GM19467 (cell line): ENCODE measurements around the gene TMEM63A.
A peak's percentile ranks its signal among the peaks of the same experiment; 100 is the strongest.
"Not testable (repeated sequence)": the region's sequence is repeated elsewhere in the genome, so short reads cannot be mapped to it uniquely, and the experiment has no call there.

Experiments
- ATAC-seq: cut with Tn5 transposase; IDR thresholded peaks from one replicate; pipeline ENCODE4 v1.9.1; 2021; ENCODE audit warnings: mild to moderate bottlenecking, moderate library complexity; ENCODE audit not compliant: unreplicated experiment

Gene TMEM63A

GRCh38 chr1:225881959-225882693 is at the start of gene TMEM63A:
TSS of gene TMEM63A (minus strand) at chr1:225882380. CDS start at chr1:225877580, 4,800 bp downstream.
- peak; percentile 62 for ATAC-seq

DNA sequence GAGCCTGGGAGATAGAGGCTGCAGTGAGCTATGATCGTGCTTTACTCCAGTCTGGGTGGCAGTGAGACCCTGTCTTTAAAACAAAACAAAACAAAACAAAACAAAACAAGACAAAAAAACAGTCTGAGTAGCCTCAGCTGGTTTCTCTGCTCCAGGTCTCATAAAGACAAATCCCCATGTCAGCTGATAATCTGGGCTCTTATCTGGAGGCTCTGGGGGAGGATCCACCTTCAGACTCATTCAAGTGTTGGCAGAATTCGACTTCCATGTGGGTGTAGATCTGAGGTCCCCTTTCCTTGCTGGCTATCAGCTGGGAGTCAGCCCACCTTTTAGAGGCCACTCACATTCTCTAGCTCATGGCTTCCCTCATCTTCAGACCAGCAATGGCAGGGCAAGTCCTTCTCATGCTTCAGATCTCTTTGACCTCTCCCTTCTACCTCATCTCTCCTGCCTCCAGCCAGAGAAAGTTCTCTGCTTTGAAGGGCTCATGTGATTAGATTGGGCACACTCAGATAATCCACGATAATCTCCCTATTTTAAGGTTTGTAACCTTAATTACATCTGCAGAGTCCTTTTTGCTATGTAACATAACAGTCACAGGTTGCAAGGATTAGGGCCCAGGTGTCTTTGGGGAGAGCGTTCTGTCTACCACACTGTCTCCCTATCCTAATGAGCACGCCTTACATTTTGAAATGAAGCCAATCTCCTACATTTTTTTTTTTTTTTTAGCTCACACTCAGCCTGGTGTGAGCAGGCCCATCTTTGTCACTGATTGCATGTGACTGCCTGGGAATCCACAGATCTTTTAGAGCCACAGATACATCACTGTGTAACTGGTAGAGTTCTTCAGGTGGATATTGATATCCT is 49.3 kb upstream of the TMEM63A start:
- ATAC-seq = no peak

- no peak for ATAC-seq
Measured at GRCh38 chr1:225930566-225930965, 48.4 kb upstream of the TMEM63A start.

GRCh38 chr1:225929462-225929861 is 47.3 kb upstream of the TMEM63A start:
- ATAC-seq = not testable (repeated sequence)

- ATAC-seq = no peak
Measured at GRCh38 chr1:225928186-225929175, 46.3 kb upstream of the TMEM63A start.

- no peak for ATAC-seq
Measured at GRCh38 chr1:225926551-225927113, 44.5 kb upstream of the TMEM63A start.

DNA sequence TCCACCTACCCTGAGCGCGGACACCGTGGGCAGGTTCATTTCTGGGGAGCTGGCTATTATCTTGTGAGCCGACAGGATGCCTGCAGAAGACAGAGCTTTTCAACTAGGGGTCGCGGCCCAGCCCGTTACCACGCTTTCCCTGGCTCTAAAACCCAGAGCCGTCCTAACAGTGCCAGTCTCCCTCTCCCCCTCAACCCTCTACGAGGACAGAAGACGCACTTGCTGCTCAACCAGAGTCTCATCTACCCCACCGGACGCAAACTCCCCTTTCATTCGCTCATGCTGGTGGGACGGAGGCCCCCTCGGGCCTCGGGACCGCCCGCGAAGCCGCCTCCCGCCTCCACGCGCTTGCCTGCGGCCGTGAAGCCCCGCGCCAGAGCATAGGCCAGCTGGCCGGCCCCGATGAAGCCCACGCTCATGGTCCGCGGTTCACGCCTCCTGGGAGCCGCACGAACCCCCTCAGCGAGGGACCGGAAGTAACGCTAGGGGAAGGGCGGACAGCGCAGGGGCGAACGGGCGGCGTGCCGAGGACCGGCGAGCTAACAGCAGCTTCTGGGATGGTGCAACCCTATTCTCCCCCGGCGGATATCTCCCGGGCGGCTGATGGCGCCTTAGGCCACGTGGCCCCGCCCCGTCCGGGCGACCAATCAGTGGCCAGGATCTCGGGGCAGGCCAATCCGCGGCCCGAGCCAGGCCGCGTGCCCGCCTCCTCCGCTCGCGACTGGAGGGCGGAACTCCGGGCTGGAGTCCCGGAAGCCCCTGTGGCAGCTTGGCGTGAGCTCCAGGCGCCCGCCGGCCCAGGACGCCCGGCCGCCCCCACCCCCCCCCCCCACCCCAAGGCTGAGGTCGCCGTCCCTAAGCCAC is 41.7 kb upstream of the TMEM63A start, which contains the start of gene PYCR2:
Gene PYCR2 (minus strand): TSS at position 559 of the 864 bp plus-strand sequence. CDS start 140 bp downstream, at position 419.
- peak; percentile 96 for ATAC-seq

GRCh38 chr1:225923381-225923691 is 41.2 kb upstream of the TMEM63A start:
- no peak for ATAC-seq

- ATAC-seq = no peak
Measured at GRCh38 chr1:225921734-225922709, 39.8 kb upstream of the TMEM63A start.

GRCh38 chr1:225919906-225920305 is 37.7 kb upstream of the TMEM63A start:
- no peak for ATAC-seq

DNA sequence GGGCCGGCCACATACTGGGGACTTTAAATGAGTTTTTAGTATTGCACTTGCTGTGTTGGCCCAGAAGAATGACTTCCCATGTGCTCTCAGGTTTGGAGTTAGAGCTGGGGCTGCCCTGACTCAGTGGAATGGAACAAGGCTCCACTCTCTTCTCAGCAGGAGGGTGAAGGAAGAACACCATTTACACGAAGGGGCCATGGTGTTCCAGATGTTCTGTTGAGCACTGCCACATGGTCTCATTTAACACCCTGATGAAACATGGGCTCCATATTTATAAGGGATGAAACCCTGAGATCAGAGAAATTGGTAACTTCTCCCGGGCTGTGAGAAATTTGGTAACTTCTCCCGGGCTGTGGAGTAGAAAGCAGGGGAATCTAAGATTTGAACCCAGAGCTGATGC is 36.1 kb upstream of the TMEM63A start:
- no peak for ATAC-seq

- no peak for ATAC-seq
Measured at GRCh38 chr1:225917536-225917935, 35.4 kb upstream of the TMEM63A start.

DNA sequence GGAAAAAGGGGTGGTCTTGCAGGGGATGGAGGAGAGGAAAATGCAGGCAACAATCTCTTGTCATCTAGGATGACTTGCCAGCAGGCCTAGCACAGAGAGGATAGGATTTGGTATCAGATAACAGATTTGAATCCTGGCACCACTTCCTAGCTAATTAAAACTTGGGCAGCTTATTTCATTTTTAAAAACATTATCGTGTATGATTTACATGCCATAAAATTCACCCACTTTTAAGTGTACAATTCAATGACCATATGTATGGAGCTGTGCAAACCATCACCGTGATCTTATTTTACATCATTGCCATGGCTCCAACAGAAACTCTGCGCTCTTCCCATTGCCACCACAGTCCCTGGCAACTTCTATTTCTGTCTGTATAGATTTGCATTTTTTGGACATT is 34.9 kb upstream of the TMEM63A start:
- no peak for ATAC-seq

DNA sequence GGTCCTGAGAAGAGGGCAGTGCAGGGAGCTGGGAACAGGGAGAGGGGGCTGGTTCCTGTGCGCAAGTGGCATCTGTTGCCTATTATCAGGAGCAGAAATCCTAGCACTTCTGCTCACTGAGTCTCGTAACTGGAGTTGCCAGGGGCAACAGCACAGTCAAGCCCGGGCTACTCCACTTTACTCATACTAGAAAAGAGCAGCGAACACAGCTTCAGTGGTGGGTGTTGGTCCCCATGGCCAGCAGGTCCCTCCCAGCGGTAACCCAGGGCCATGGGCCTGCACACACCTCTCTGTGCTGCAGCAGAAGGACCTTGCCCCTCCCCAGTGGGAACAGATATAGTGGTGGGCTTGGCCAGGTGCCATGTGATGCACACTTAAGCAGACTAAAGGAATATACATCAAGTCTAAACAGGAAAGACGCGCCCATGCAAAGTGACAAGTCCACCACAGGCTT is 33.4 kb upstream of the TMEM63A start:
- ATAC-seq = no peak

DNA sequence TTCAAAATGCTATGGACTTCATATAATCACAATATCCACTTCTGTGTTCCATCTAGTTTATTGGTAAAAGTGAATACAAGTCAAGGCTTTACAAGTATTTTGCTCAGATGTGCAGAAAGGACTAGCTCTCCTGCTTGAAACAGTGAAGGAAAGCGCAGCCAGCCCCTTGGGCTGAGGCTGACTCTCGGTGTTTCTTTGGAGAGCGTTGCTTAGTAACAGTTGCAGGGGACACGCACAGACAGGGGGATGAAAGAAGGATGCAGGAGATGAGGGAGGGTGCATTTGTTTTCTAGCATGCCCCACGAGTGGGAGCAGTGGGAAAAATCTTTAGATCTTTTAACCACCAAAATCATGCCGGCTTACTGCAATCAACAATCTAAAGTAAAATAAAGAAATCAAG is 32.8 kb upstream of the TMEM63A start:
- ATAC-seq = no peak

GRCh38 chr1:225914391-225914790 is 32.2 kb upstream of the TMEM63A start:
- ATAC-seq = no peak

DNA sequence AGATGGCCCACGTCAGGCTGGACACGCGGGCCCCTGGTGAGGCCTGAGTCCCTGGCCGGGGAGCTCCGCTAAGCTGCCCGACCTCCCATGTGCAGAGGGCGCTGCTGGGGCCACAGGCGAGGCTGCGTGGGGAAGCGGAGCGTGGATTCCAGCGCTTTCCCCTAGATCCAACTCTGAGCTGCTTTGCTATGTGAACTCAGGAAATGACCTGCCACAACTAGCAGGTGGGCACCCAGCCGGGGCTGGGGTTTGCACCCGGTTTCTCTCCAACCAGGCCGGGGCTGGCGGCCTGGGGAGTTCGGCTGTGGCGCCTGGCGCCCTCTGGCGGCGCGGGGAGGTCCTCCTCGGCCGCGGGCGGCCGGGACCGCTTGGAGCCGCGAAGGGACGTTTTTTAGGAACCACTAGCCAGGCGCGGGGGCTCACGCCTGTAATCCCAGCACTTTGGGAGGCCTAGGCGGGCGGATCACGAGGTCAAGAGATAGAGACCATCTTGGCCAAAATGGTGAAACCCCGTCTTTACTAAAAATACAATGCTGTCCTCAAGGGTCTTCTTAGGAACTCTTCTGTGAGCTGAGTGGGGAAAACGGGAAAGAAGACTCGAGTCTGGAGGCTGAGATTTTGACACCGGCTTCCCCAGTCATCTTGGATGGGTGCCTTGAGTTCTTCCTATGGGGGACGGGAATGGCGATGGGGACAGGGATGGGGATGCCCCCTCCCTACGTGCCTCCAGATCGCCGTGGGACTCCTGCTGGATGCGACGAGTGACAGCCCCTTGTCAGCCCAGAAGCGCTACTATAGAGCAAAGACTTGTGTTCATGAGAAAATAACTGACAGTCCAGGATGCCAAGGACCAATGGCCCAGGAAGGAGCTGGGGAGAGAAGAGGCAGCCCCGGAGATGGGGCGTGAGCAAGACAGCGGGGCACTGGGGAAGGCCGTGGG is 29.3 kb upstream of the TMEM63A start:
- ATAC-seq = peak; percentile 75
